22Rv1 (cell line): ENCODE results near the gene CEACAM1.

Experiments
- CTCF ChIP-seq: fragments of 450-650 bp; IDR thresholded peaks from 2 replicates; pipeline ENCODE4 v1.5.1; 2017; ENCODE audit warnings: mild to moderate bottlenecking
- ZFX ChIP-seq: fragments of 450-650 bp; IDR thresholded peaks from 2 replicates; pipeline ENCODE4 v1.6.1; 2017; ENCODE audit warnings: antibody characterized with exemption, borderline replicate concordance

- no peak for TF ChIP-seq CTCF
- no peak for TF ChIP-seq ZFX
Measured at GRCh38 chr19:42512743-42513304, 15.5 kb downstream of the CEACAM1 start.
